MCF 10A (cell line): Measurements from ENCODE around the gene TSTD1. TPM values are rescaled to one million over a fixed set of nuclear protein-coding genes. Genes with fewer than 3 reads are reported as not detected.

Experiments
- BruUV-seq: library from RNA; stranded (reverse); fragments of 400-500 nt; replicated peaks from 2 replicates; lab custom pipeline; 2021; lab: Mats Ljungman, UMichigan
- CTCF ChIA-PET: fragments of 300-600 bp; sonication (Branson Sonifier 250); formaldehyde crosslinking; extraction: SDS; loops from one replicate; lab custom pipeline; 2021; ENCODE audit warnings: antibody characterized with exemption, inconsistent platforms; lab: Yijun Ruan, JAX
- POLR2A ChIA-PET: fragments of 300-600, 350-650 bp; sonication (Branson Sonifier 250); formaldehyde crosslinking; extraction: SDS; loops from one replicate; lab custom pipeline; 2020; ENCODE audit warnings: antibody characterized with exemption, inconsistent platforms; lab: Yijun Ruan, JAX
- DNase-seq: peaks from one replicate; pipeline ENCODE4 v3.0.0-alpha.2; 2018; ENCODE audit not compliant: unreplicated experiment
- H3K27ac Mint-ChIP-seq: one replicate; pipeline ENCODE4 v1.8.0; 2022; ENCODE audit warnings: mild to moderate bottlenecking, low read depth, mixed read lengths; ENCODE audit not compliant: unreplicated experiment
- H3K27me3 Mint-ChIP-seq: one replicate; pipeline ENCODE4 v1.8.0; 2022; ENCODE audit warnings: mixed read lengths; ENCODE audit not compliant: insufficient read depth, unreplicated experiment
- H3K36me3 Mint-ChIP-seq: one replicate; pipeline ENCODE4 v1.8.0; 2022; ENCODE audit warnings: mild to moderate bottlenecking, moderate library complexity, mixed read lengths; ENCODE audit not compliant: insufficient read depth, unreplicated experiment
- H3K4me1 Mint-ChIP-seq: one replicate; pipeline ENCODE4 v1.8.0; 2022; ENCODE audit warnings: mixed read lengths; ENCODE audit not compliant: insufficient read depth, unreplicated experiment
- H3K4me3 Mint-ChIP-seq: one replicate; pipeline ENCODE4 v1.8.0; 2022; ENCODE audit warnings: mild to moderate bottlenecking, moderate library complexity, mixed read lengths; ENCODE audit not compliant: unreplicated experiment
- H3K9me3 Mint-ChIP-seq: one replicate; pipeline ENCODE4 v1.8.0; 2022; ENCODE audit warnings: mixed read lengths; ENCODE audit not compliant: unreplicated experiment
- CTCF ChIP-seq: fragments of 200-600 bp; IDR thresholded peaks from one replicate; pipeline ENCODE4 v1.8.0; 2022; ENCODE audit warnings: antibody characterized with exemption, mild to moderate bottlenecking; ENCODE audit not compliant: unreplicated experiment
- intact Hi-C: fragments of 100-400 bp; cut with micrococcal nuclease; formaldehyde crosslinking; loops from 2 replicates; pipeline ENCODE4 v1.14.1; 2022
- total RNA-seq: library from RNA; stranded (reverse); gene quantifications from 2 replicates; pipeline ENCODE4 v1.2.3, GENCODE V29; 2022

The TSTD1 gene
- total RNA-seq, 1 experiment from 2014 or later: 35.2 TPM

- H3K27me3 Mint-ChIP-seq: no peaks in the 10 kb centered on the region
- peaks cover 55% of the 10 kb centered on the region for H3K36me3 Mint-ChIP-seq
- H3K4me1 Mint-ChIP-seq: peaks cover 12% of the 10 kb centered on the region
- ChIA-PET CTCF (interaction anchor here (0.6 to 4.5 kb wide), 8 partner anchors 11 to 146 kb away, joined by 3 to 23 read pairs (median 4); partner anchors contain the start of gene KLHDC9), POLR2A (interaction anchor here (0.8 to 11.7 kb wide), 4 partner anchors 12 to 139 kb away, joined by 3 to 148 read pairs (median 6); partner anchors contain the start of gene F11R)
- H3K27ac Mint-ChIP-seq: no peak overlapping the region
- no peak overlapping the region for H3K4me3 Mint-ChIP-seq
- intact Hi-C loops: no loop called here
- no peak for DNase-seq
- TF ChIP-seq CTCF: no peak
- no TSS peak for BruUV-seq
- no peaks in the 10 kb centered on the region for H3K9me3 Mint-ChIP-seq
Observed at GRCh38 chr1:161001525-161001924, 37.2 kb downstream of the TSTD1 start.

GRCh38 chr1:161000736-161001480, 37.9 kb downstream of the TSTD1 start:
- Mint-ChIP-seq H3K9me3 (no peaks in the 10 kb centered on the region), H3K27me3 (no peaks in the 10 kb centered on the region), H3K27ac (no peak overlapping the region), H3K4me3 (no peak overlapping the region), H3K36me3 (peaks cover 60% of the 10 kb centered on the region), H3K4me1 (peaks cover 18% of the 10 kb centered on the region)
- TF ChIP-seq CTCF: no peak
- intact Hi-C loops: no loop called here
- ChIA-PET POLR2A (interaction anchor here (0.8 to 11.7 kb wide), 4 partner anchors 13 to 140 kb away, joined by 3 to 148 read pairs (median 6); partner anchors contain the start of gene F11R), CTCF (interaction anchor here (0.6 to 4.5 kb wide), 11 partner anchors 9 to 104 kb away, joined by 3 to 23 read pairs (median 4); partner anchors contain the start of gene KLHDC9)
- BruUV-seq: no TSS peak
- DNase-seq: no peak

- BruUV-seq: no TSS peak
- Mint-ChIP-seq H3K36me3 (peaks cover 59% of the 10 kb centered on the region), H3K9me3 (no peaks in the 10 kb centered on the region), H3K4me3 (no peak overlapping the region), H3K27ac (no peak overlapping the region), H3K4me1 (peaks cover 29% of the 10 kb centered on the region), H3K27me3 (no peaks in the 10 kb centered on the region)
- ChIA-PET POLR2A (interaction anchor here (11.7 kb wide), 1 partner anchor 21 kb away, joined by 148 read pairs; the partner anchor contains the start of gene F11R), CTCF (interaction anchor here (2.8 to 6.3 kb wide), 6 partner anchors 9 to 138 kb away, joined by 11 to 115 read pairs (median 38); partner anchors contain the start of genes F11R and KLHDC9)
- no peak for DNase-seq
- TF ChIP-seq CTCF: no peak
- intact Hi-C loops: no loop called here
Observed at GRCh38 chr1:160999376-160999775, 39.4 kb downstream of the TSTD1 start.
